Ishikawa (cell line): ENCODE data around the gene CALCR.
A peak's percentile ranks its signal among the peaks of the same experiment; 100 is the strongest.

Experiments
- CREB1 ChIP-seq: IDR thresholded peaks from 2 replicates; pipeline ENCODE4 v1.6.1; 2012; ENCODE audit warnings: low read depth
- EP300 ChIP-seq: IDR thresholded peaks from 2 replicates; pipeline ENCODE4 v1.6.1; 2012; ENCODE audit warnings: borderline replicate concordance
- FOXM1 ChIP-seq: IDR thresholded peaks from 2 replicates; pipeline ENCODE4 v1.6.1; 2012; ENCODE audit warnings: low read depth, borderline replicate concordance
- MAX ChIP-seq: IDR thresholded peaks from 2 replicates; pipeline ENCODE4 v1.6.1; 2012
- NFIC ChIP-seq: IDR thresholded peaks from 2 replicates; pipeline ENCODE4 v1.6.1; 2012
- RAD21 ChIP-seq: IDR thresholded peaks from 2 replicates; pipeline ENCODE4 v1.6.1; 2012; ENCODE audit warnings: low read depth
- REST ChIP-seq: IDR thresholded peaks from 2 replicates; pipeline ENCODE4 v1.6.1; 2012; ENCODE audit warnings: low read depth, mild to moderate bottlenecking
- TAF1 ChIP-seq: IDR thresholded peaks from 2 replicates; pipeline ENCODE4 v1.6.1; 2012; ENCODE audit warnings: low read depth, mild to moderate bottlenecking
- TCF12 ChIP-seq: IDR thresholded peaks from 2 replicates; pipeline ENCODE4 v1.6.1; 2012; ENCODE audit warnings: low read depth
- TEAD4 ChIP-seq: IDR thresholded peaks from 2 replicates; pipeline ENCODE4 v1.6.1; 2012
- USF1 ChIP-seq: IDR thresholded peaks from 2 replicates; pipeline ENCODE4 v1.6.1; 2012
- YY1 ChIP-seq: IDR thresholded peaks from 2 replicates; pipeline ENCODE4 v1.6.1; 2012; ENCODE audit warnings: low read depth

- TF ChIP-seq MAX (no peak), TCF12 (no peak), REST (no peak), EP300 (no peak), NFIC (no peak), USF1 (no peak), RAD21 (peak; percentile 65), YY1 (no peak), FOXM1 (no peak), TEAD4 (no peak), CREB1 (no peak), TAF1 (no peak)
Measured at GRCh38 chr7:93551063-93551895, 23.2 kb downstream of the CALCR start.
